H9 (cell line): ENCODE measurements around the gene PACSIN2. TPM values are rescaled to one million over a fixed set of nuclear protein-coding genes. Genes with fewer than 3 reads are reported as not detected.

ENCODE experiments used
- DNase-seq: peaks from one replicate; pipeline ENCODE4 v3.0.0-alpha.2; 2017
- H2AFZ ChIP-seq: one replicate; pipeline ENCODE4 v1.6.1; 2013; ENCODE audit warnings: mild to moderate bottlenecking, low read length, control low read depth, moderate library complexity
- H2AK5ac ChIP-seq: 2 replicates; pipeline ENCODE4 v1.6.1; 2013; ENCODE audit warnings: low read length, control low read depth, mixed read lengths; ENCODE audit not compliant: insufficient read length
- H2BK120ac ChIP-seq: one replicate; pipeline ENCODE4 v1.6.1; 2013; ENCODE audit warnings: low read depth, mild to moderate bottlenecking, low read length, control low read depth, inconsistent platforms; ENCODE audit not compliant: poor library complexity, severe bottlenecking
- H2BK12ac ChIP-seq: 2 replicates; pipeline ENCODE4 v1.6.1; 2013; ENCODE audit warnings: low read length, control low read depth, mixed read lengths, low read depth; ENCODE audit not compliant: insufficient read length
- H2BK15ac ChIP-seq: 2 replicates; pipeline ENCODE4 v1.6.1; 2013; ENCODE audit warnings: low read depth, low read length, control low read depth
- H2BK20ac ChIP-seq: one replicate; pipeline ENCODE4 v1.6.1; 2013; ENCODE audit warnings: low read depth, mild to moderate bottlenecking, low read length, control low read depth, inconsistent platforms; ENCODE audit not compliant: poor library complexity, severe bottlenecking
- H2BK5ac ChIP-seq: 2 replicates; pipeline ENCODE4 v1.6.1; 2013; ENCODE audit warnings: low read length, control low read depth, mixed read lengths; ENCODE audit not compliant: insufficient read length
- H3K14ac ChIP-seq: 2 replicates; pipeline ENCODE4 v1.6.1; 2013; ENCODE audit warnings: low read length, control low read depth; ENCODE audit not compliant: insufficient read depth
- H3K18ac ChIP-seq: 2 replicates; pipeline ENCODE4 v1.6.1; 2013; ENCODE audit warnings: low read depth, mild to moderate bottlenecking, mixed read lengths, low read length, control low read depth; ENCODE audit not compliant: insufficient read length
- H3K23ac ChIP-seq: 2 replicates; pipeline ENCODE4 v1.6.1; 2013; ENCODE audit warnings: low read length, control low read depth, mixed read lengths, low read depth; ENCODE audit not compliant: insufficient read length
- H3K23me2 ChIP-seq: 2 replicates; pipeline ENCODE4 v1.6.1; 2013; ENCODE audit warnings: low read depth, mild to moderate bottlenecking, mixed read lengths, low read length, control low read depth; ENCODE audit not compliant: insufficient read length, poor library complexity, severe bottlenecking
- H3K27ac ChIP-seq: 2 replicates; pipeline ENCODE4 v1.5.1; 2013; ENCODE audit warnings: low read length, control low read depth, mixed read lengths, low read depth; ENCODE audit not compliant: insufficient read length
- H3K27me3 ChIP-seq: 2 replicates; pipeline ENCODE4 v1.6.1; 2013; ENCODE audit warnings: low read length, control low read depth, inconsistent platforms; ENCODE audit not compliant: insufficient read depth
- H3K4ac ChIP-seq: 2 replicates; pipeline ENCODE4 v1.6.1; 2013; ENCODE audit warnings: low read depth, mild to moderate bottlenecking, control low read depth, inconsistent platforms, low read length, moderate library complexity
- H3K4me1 ChIP-seq: 2 replicates; pipeline ENCODE4 v1.6.1; 2013; ENCODE audit warnings: low read length, control low read depth, inconsistent platforms; ENCODE audit not compliant: insufficient read depth
- H3K4me2 ChIP-seq: 2 replicates; pipeline ENCODE4 v1.6.1; 2013; ENCODE audit warnings: low read length, control low read depth, mixed read lengths; ENCODE audit not compliant: insufficient read length, insufficient read depth
- H3K56ac ChIP-seq: 2 replicates; pipeline ENCODE4 v1.6.1; 2013; ENCODE audit warnings: low read depth, mild to moderate bottlenecking, mixed read lengths, low read length, control low read depth; ENCODE audit not compliant: insufficient read length
- H3K79me1 ChIP-seq: 2 replicates; pipeline ENCODE4 v1.6.1; 2013; ENCODE audit warnings: low read depth, mild to moderate bottlenecking, moderate library complexity, low read length, control low read depth, inconsistent platforms; ENCODE audit not compliant: insufficient read depth, poor library complexity, severe bottlenecking
- H3K79me2 ChIP-seq: 2 replicates; pipeline ENCODE4 v1.6.1; 2013; ENCODE audit warnings: low read length, control low read depth, inconsistent platforms; ENCODE audit not compliant: insufficient read depth
- H3K9ac ChIP-seq: 2 replicates; pipeline ENCODE4 v1.6.1; 2013; ENCODE audit warnings: low read length, control low read depth, mixed read lengths; ENCODE audit not compliant: insufficient read length; ENCODE audit errors: extremely low read depth
- H3K9me3 ChIP-seq: one replicate; pipeline ENCODE4 v1.6.1; 2013; ENCODE audit warnings: low read depth, low read length, inconsistent platforms; ENCODE audit not compliant: control insufficient read depth
- H3T11ph ChIP-seq: one replicate; pipeline ENCODE4 v1.6.1; 2013; ENCODE audit warnings: mild to moderate bottlenecking, low read length, control low read depth, inconsistent platforms
- H4K20me1 ChIP-seq: one replicate; pipeline ENCODE4 v1.6.1; 2013; ENCODE audit not compliant: control insufficient read depth, insufficient read length, insufficient read depth
- H4K5ac ChIP-seq: 2 replicates; pipeline ENCODE4 v1.6.1; 2013; ENCODE audit warnings: low read depth, mild to moderate bottlenecking, mixed read lengths, low read length, control low read depth; ENCODE audit not compliant: insufficient read length
- H4K8ac ChIP-seq: replicated peaks from 2 replicates; pipeline ENCODE4 v1.6.1; 2013; ENCODE audit warnings: low read length, control low read depth, mixed read lengths, low read depth; ENCODE audit not compliant: insufficient read length
- H4K91ac ChIP-seq: 2 replicates; pipeline ENCODE4 v1.6.1; 2013; ENCODE audit warnings: low read depth, mild to moderate bottlenecking, moderate library complexity, mixed read lengths, low read length, control low read depth; ENCODE audit not compliant: insufficient read length
- H3K27ac Mint-ChIP-seq, 3 experiments: 2 replicates in 2 of 3; 3 replicates in 1 of 3; pipeline ENCODE4 v1.8.0; 2020 to 2021; ENCODE audit warnings: mixed read lengths in 3 of 3, mild to moderate bottlenecking in 1 of 3, moderate library complexity in 1 of 3
- H3K27me3 Mint-ChIP-seq: 2 replicates; pipeline ENCODE4 v1.8.0; 2021; ENCODE audit warnings: low read depth, mild to moderate bottlenecking, moderate library complexity, mixed read lengths
- H3K36me3 Mint-ChIP-seq, 3 experiments: 2 replicates in 2 of 3; 3 replicates in 1 of 3; pipeline ENCODE4 v1.8.0; 2020 to 2021; ENCODE audit warnings: low read depth in 3 of 3, mixed read lengths in 3 of 3; ENCODE audit not compliant: insufficient read depth in 1 of 3
- H3K4me1 Mint-ChIP-seq, 2 experiments: 2 replicates each; pipeline ENCODE4 v1.8.0; 2020; ENCODE audit warnings: mixed read lengths in 2 of 2
- H3K4me3 Mint-ChIP-seq, 2 experiments: 2 replicates in 1 of 2; 3 replicates in 1 of 2; pipeline ENCODE4 v1.8.0; 2020 to 2021; ENCODE audit warnings: mild to moderate bottlenecking in 2 of 2, mixed read lengths in 2 of 2, moderate library complexity in 1 of 2
- H3K9me3 Mint-ChIP-seq, 2 experiments: 2 replicates in 1 of 2; 3 replicates in 1 of 2; pipeline ENCODE4 v1.8.0; 2020; ENCODE audit warnings: mild to moderate bottlenecking in 2 of 2, mixed read lengths in 2 of 2, moderate library complexity in 1 of 2
- CTCF ChIP-seq: fragments of 200-600 bp; sonication (generic); conservative IDR thresholded peaks from 3 replicates; pipeline ENCODE4 v1.8.0; 2021; ENCODE audit warnings: antibody characterized with exemption, mild to moderate bottlenecking
- WGBS: extraction: QIAGEN DNeasy Blood & Tissue Kit; methylation state at CpG from one replicate; pipeline ENCODE4 v1.1.7; 2013; ENCODE audit warnings: missing lambda C conversion rate, low lambda C conversion rate, mixed read lengths; ENCODE audit not compliant: insufficient read length; ENCODE audit errors: extremely low coverage; 5-methylcytosine and 5-hydroxymethylcytosine counted together
- total RNA-seq: library from RNA; stranded (reverse); gene quantifications from 2 replicates; pipeline ENCODE4 v1.2.1, GENCODE V29; 2021

The PACSIN2 gene
- total RNA-seq, 1 experiment from 2014 or later: 62.3 TPM

- Mint-ChIP-seq H3K27me3 (no peaks in the 10 kb centered on the region), H3K27ac (no peak overlapping the region), H3K9me3 (no peaks in the 10 kb centered on the region), H3K4me3 (no peak overlapping the region), H3K36me3 (peaks cover 1 to 10% (median 7%) of the 10 kb centered on the region in 3 experiments; a peak in 5 of 7 replicates), H3K4me1 (no peaks in the 10 kb centered on the region)
- H3K56ac ChIP-seq: no peak overlapping the region
- no peaks in the 10 kb centered on the region for H3K23me2 ChIP-seq
- no peak overlapping the region for H2BK20ac ChIP-seq
- no peak overlapping the region for H2BK5ac ChIP-seq
- H2BK15ac ChIP-seq: no peak overlapping the region
- no peak overlapping the region for H3K27ac ChIP-seq
- WGBS: no CpG with 5 or more reads among the region's 5 CpGs
- no peak overlapping the region for H2AK5ac ChIP-seq
- H3K4me1 ChIP-seq: no peaks in the 10 kb centered on the region
- H3K4me2 ChIP-seq: no peak overlapping the region
- H3K79me1 ChIP-seq: no peaks in the 10 kb centered on the region
- H4K8ac ChIP-seq: no peak overlapping the region
- H4K91ac ChIP-seq: no peak overlapping the region
- no peaks in the 10 kb centered on the region for H3K9me3 ChIP-seq
- no peaks in the 10 kb centered on the region for H3K27me3 ChIP-seq
- H3K4ac ChIP-seq: no peak overlapping the region
- no peak overlapping the region for H4K5ac ChIP-seq
- no peak overlapping the region for H3K23ac ChIP-seq
- H2BK120ac ChIP-seq: no peak overlapping the region
- H3K79me2 ChIP-seq: no peaks in the 10 kb centered on the region
- no peak overlapping the region for H2AFZ ChIP-seq
- TF ChIP-seq CTCF: no peak
- no peak overlapping the region for H3K14ac ChIP-seq
- no peak overlapping the region for H3K18ac ChIP-seq
- no peak overlapping the region for H2BK12ac ChIP-seq
- H3K9ac ChIP-seq: no peak overlapping the region
- no peak for DNase-seq
- H4K20me1 ChIP-seq: peaks cover 4% of the 10 kb centered on the region
- no peak overlapping the region for H3T11ph ChIP-seq
These were observed 165.9 kb downstream of the PACSIN2 start for GRCh38 chr22:42848941-42849550.
